IPS-20b (cell line): ENCODE results near the gene UQCRQ.
A peak's percentile ranks its signal among the peaks of the same experiment; 100 is the strongest.

Experiments
- H3K27ac ChIP-seq: one replicate; pipeline ENCODE4 v1.5.1; 2013; ENCODE audit warnings: low read length
- H3K27me3 ChIP-seq: 2 replicates; pipeline ENCODE4 v1.6.1; 2013; ENCODE audit warnings: mild to moderate bottlenecking, low read length, inconsistent platforms; ENCODE audit not compliant: insufficient read depth
- H3K36me3 ChIP-seq: 2 replicates; pipeline ENCODE4 v1.6.1; 2013; ENCODE audit warnings: low read depth, mild to moderate bottlenecking, inconsistent platforms, low read length, moderate library complexity; ENCODE audit not compliant: insufficient read depth
- H3K4me1 ChIP-seq: 2 replicates; pipeline ENCODE4 v1.6.1; 2013; ENCODE audit warnings: mild to moderate bottlenecking, control low read depth, inconsistent platforms, low read length, moderate library complexity; ENCODE audit not compliant: insufficient read depth
- H3K4me3 ChIP-seq: 2 replicates; pipeline ENCODE4 v1.5.1; 2013; ENCODE audit warnings: mild to moderate bottlenecking, low read length, inconsistent platforms
- H3K9ac ChIP-seq: 2 replicates; pipeline ENCODE4 v1.6.1; 2013; ENCODE audit warnings: low read depth, mild to moderate bottlenecking, inconsistent platforms, low read length, moderate library complexity
- H3K9me3 ChIP-seq: 2 replicates; pipeline ENCODE4 v1.6.1; 2013; ENCODE audit warnings: mild to moderate bottlenecking, low read depth, low read length, inconsistent platforms; ENCODE audit not compliant: insufficient read depth

The UQCRQ gene

DNA sequence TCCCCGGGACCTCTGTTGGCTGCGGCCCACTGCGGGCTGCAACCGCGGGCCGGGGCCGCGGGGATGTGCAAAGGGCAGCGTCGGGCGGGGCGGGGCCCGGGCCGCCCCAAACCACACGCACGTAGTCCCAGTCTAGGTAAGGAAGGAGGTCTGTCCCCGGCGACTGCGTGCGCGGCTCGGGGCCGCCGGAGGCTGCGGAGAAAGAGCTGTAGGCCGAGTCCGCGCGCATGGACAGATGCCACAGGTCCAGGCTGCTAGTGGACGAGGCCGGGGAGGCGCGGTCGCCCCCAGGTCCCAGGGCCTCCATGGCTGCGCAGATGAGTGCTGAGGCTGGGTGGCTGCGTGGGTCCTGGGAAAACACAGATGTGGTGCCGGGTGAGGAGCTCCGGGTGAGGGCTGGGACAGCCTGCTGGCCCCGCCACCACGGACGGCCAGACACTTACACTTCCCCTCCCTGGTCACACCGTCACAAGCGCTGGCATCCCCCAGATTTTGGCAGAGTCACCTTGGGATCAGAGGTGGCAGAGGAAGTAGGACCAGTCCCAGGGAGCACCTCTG, 40.5 kb upstream of the UQCRQ start:
- no peak overlapping the region for H3K27ac ChIP-seq
- no peaks in the 10 kb centered on the region for H3K9me3 ChIP-seq
- H3K27me3 ChIP-seq, result peaks cover 86% of the 10 kb centered on the region
- peaks cover 6% of the 10 kb centered on the region for H3K4me1 ChIP-seq
- no peaks in the 10 kb centered on the region for H3K36me3 ChIP-seq
- peak overlapping the region; percentile 60; the same call in 1 of the 2 replicates for H3K4me3 ChIP-seq
- H3K9ac ChIP-seq, result peak overlapping the region; percentile 5; the same call in 1 of the 2 replicates

DNA sequence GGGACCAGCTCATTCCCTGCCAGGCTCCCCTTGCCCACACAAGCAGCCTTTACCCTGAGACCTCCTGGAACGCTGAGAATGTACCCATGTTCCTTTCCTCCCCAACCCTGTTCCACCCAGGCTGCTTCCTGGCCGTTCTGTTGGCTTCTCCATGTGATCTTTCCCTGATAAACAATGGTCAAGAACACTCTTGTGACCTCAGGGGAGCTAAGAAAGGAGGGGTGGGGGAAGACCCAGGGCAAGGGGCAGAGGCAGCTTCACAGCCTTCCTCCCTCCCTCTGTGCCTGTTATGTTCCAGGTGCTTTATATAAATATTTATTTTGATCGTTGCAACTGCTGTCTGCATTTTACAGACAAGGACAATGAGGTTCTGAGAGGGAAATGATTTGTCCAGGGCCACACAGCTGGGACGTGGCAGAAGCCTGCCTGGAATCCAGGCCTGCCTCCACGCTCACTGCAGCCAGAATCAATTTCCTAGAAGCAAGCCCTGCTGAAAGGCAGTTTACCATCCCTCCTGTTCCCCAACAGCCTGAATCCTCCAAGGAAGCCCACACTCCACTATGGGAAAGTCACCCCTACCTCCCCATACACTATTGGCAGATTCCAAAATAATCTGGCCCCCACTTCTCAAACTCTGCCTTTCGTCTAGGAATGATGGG, 39.9 kb upstream of the UQCRQ start:
- peaks cover 88% of the 10 kb centered on the region for H3K27me3 ChIP-seq
- peak overlapping the region; percentile 60; the same call in 1 of the 2 replicates for H3K4me3 ChIP-seq
- no peaks in the 10 kb centered on the region for H3K36me3 ChIP-seq
- H3K4me1 ChIP-seq, result peaks cover 6% of the 10 kb centered on the region
- no peak overlapping the region for H3K9ac ChIP-seq
- no peak overlapping the region for H3K27ac ChIP-seq
- no peaks in the 10 kb centered on the region for H3K9me3 ChIP-seq

DNA sequence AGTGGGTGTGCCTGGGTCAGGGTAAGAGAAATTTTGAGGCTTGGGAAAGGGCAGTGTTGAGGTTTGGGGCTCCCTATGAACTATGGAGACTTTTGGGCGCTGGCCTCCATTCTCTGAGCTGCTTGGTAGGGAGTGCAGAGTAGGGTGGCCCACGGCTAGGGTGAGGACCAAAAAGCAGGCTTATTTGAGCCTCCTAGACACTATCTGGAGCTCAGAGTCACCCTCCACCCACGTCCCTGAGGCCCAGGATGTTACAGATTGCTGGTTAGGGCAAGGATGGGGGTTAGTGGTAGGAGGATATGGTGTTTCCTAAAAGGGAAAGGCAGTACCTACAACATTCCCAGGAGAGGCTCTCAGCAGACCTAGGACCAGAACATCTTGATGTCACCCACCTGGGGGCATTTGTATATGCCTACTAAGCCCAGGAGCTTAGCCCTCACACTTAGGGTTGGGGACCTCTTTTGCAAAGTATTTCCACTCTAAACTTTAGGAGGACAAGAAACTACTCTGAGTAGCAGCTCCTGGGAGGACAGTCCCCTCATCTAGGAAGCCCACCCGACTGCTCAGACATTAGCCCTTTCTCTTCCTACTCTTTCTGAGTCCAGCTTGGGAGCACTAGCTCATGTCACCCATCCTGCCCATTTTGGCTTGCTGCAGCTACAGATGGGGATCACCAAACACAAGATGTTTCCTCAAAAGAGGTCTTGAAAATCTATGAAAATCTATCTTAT, 38.3 kb upstream of the UQCRQ start:
- Histone ChIP-seq H3K9ac (no peak overlapping the region), H3K27me3 (peaks cover 97% of the 10 kb centered on the region)

DNA sequence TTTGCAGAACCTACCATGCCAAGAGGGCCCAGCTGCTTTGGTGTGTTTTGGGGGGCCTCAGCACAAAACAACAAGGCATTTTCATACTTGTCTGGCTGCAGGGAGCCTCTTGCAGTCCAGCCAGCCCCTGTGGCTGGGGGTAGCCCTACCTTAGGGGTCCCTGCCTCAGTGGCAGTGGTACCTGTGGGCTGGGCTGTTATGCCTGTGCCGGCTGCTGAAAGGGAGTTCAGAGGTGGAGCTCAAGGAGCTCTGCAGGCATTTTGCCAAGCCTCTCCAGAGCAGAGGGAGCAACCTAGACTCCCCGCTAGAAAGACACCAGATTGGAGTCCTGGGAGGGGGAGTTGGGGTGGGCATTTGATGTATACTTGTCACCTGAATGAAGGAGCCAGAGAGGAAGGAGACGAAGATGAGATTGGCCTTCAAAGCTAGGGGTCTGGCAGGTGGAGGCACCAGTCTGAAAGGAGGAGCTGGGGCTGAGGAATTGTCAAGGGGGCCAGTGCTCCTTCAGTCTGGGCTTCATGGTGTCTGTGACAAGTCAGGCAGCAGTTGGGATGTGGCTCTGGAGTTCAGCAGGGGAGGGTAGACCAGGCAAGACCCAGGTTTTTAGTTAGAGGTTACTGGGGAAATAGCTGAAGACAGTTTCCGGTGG, 37.5 kb upstream of the UQCRQ start:
- peaks cover 99% of the 10 kb centered on the region for H3K27me3 ChIP-seq
- no peaks in the 10 kb centered on the region for H3K36me3 ChIP-seq
- H3K4me3 ChIP-seq, result no peak overlapping the region
- no peak overlapping the region for H3K9ac ChIP-seq
- H3K9me3 ChIP-seq, result no peaks in the 10 kb centered on the region
- H3K4me1 ChIP-seq, result peaks cover 3% of the 10 kb centered on the region
- no peak overlapping the region for H3K27ac ChIP-seq

More for the DNA sequence above, 38.3 kb upstream of the UQCRQ start:
- no peaks in the 10 kb centered on the region for H3K9me3 ChIP-seq
- no peak overlapping the region for H3K27ac ChIP-seq
- no peaks in the 10 kb centered on the region for H3K36me3 ChIP-seq
- H3K4me3 ChIP-seq, result no peak overlapping the region
- H3K4me1 ChIP-seq, result peaks cover 6% of the 10 kb centered on the region

DNA sequence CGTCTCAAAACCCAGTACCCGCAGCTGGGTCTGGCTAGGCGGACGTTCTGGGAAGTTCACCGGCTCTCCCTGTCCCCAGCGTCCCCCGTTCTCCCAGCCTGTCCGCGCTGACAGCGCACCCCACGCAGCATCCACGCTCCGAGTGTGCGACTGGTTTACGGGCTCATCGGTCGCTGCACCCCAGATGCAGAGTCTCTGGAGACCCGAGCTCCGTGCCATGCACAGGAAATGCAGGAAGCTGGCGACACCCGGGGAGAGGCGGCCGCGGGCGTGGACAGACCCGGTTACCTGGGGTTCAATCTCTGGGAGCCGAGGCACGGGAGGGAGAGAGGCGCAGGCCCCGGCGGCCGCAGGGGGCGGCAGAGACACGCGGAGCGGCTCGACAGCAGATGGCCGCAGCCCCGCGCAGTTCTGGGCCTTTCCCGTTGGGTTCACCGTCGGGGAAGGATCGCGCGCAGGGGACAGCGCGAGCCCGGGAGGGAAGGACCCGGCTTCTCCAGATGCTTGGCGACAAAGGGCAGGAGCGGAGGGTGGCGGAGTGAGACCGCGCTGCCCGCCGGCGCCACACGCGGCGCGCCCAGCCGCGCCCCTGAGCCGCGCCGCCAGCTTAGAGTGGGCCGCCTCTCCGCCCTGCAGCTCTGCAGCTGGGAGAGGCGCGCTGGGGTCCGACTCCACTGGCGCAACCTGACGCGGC, 36.6 kb upstream of the UQCRQ start:
- Histone ChIP-seq H3K27ac (no peak overlapping the region), H3K4me1 (peaks cover 3% of the 10 kb centered on the region), H3K9ac (no peak overlapping the region), H3K36me3 (no peaks in the 10 kb centered on the region), H3K9me3 (no peaks in the 10 kb centered on the region), H3K4me3 (peak overlapping the region; percentile 68), H3K27me3 (peaks cover 90% of the 10 kb centered on the region)

DNA sequence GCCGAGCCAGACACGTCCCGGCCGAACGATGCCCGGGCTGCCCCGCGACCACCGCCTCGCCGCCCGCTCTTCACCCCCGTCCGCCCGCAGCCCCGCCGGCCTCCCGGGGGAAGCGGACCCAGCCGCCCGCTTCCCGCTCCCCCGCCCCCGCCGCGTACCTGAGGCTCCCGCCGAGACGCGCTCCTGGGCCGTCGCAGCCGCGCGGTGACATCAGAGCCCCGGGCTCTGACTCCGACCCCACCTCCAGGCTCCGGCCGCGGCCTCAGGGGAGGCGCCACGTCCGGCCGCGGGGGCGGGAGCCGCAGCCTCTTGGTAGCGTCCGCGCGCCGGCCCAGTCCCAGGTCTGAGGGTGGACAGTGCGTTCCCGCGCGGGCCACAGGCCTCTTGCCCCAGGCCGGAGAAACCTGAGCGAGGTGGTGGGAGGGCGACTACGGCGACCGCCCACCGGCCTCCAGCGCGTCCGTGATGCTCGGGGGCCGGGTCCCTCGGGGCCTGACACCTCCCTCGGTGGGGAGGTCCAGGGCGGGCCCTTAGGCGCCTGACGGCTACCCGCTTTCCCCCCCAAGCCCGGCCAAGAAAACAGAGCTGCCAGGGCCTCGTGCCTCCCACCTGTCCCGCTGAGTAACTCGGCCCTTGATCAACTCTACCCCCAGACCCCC, 35.9 kb upstream of the UQCRQ start, which contains the start of gene SHROOM1:
Gene SHROOM1 (minus strand): TSS at position 212 of the 659 bp plus-strand sequence. CDS start 4,507 bp downstream, outside the sequence.
- Histone ChIP-seq H3K9me3 (no peaks in the 10 kb centered on the region), H3K36me3 (no peaks in the 10 kb centered on the region), H3K9ac (no peak within 1 kb of the TSS), H3K27me3 (peaks cover 84% of the 10 kb centered on the region), H3K27ac (no peak within 1 kb of the TSS), H3K4me1 (peaks cover 3% of the 10 kb centered on the region), H3K4me3 (peak within 1 kb of the TSS; percentile 68)

DNA sequence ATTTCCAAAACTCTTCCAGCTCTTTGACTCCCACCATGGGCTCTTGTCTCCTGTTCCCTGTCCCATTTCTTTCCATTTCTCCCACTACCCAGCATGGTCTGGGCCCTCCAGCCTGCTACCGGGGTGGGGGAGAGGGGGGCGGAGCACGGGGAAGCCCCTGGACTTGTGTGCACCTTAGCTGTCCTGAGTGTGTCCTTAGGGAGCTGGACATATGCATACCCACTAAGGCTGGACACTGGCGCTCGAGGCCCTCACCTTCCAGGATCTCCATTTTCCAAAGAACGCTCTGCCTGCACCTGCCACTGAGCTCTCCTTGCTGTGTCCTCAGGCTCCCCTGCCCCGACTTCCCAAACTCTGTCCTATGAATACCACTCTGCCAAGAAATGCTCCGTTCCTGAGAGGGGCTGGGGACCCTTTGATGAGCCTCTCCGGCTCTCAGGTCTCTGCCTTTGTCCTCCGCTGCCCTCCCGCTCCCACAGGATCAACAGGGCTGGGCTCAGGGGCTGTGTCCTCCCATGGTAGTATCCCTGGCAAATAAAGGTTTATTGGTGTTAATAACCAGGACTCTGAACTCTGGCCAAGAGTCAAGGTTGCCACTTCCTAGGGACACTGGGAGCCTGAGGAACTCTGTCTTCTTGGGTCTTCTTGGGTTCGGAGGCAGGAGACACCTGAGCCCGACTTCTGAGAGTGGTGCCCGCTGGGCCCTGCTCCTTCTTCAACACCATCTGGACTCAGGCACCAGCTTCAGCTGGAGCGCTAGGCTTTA, 35.2 kb upstream of the UQCRQ start:
- no peak overlapping the region for H3K9ac ChIP-seq
- H3K36me3 ChIP-seq, result no peaks in the 10 kb centered on the region
- H3K9me3 ChIP-seq, result no peaks in the 10 kb centered on the region
- no peak overlapping the region for H3K27ac ChIP-seq
- H3K4me3 ChIP-seq, result peak overlapping the region; percentile 68
- peaks cover 76% of the 10 kb centered on the region for H3K27me3 ChIP-seq
- peaks cover 2% of the 10 kb centered on the region for H3K4me1 ChIP-seq

DNA sequence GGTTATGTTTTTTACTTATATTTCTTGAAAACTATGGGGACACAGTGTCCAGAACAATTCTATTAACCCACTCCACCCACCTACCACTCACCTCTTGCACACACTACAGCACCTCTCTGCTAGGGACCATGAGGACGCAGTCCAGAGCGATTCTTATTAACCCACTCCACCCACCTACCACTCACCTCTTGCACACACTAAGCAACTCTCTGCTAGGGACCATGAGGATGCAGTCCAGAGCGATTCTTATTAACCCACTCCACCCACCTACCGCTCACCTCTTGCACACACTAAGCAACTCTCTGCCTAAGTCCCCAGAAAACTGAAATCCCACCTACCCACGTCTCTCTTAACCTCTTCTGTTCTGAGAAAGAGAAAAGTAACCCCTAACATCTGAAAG, 33.8 kb upstream of the UQCRQ start:
- H3K27me3 ChIP-seq, result peaks cover 63% of the 10 kb centered on the region
- H3K27ac ChIP-seq, result no peak overlapping the region
- no peaks in the 10 kb centered on the region for H3K4me1 ChIP-seq
- H3K36me3 ChIP-seq, result no peaks in the 10 kb centered on the region
- H3K4me3 ChIP-seq, result no peak overlapping the region
- H3K9me3 ChIP-seq, result no peaks in the 10 kb centered on the region
- H3K9ac ChIP-seq, result no peak overlapping the region

DNA sequence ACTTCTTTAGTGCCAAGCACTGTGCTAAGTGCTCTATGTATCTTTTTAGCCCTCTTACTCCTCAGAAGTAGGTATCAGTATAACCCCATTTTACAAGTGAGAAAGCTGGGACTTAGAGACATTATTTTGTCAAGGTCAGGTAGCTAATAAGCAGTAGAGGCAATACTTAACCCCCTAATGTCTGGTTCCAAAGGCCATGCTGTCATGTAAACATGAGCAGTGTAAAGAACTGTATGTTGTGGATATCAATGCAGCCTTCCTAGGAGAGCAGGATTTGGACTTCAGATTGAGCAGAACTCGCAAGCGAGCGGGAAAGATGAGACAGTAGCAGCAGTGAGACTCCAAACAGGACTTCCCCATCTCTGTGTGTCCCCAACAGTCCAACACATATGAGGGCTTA, 32.4 kb upstream of the UQCRQ start:
- Histone ChIP-seq H3K27me3 (peaks cover 49% of the 10 kb centered on the region), H3K4me1 (no peaks in the 10 kb centered on the region), H3K9ac (no peak overlapping the region), H3K27ac (no peak overlapping the region), H3K36me3 (no peaks in the 10 kb centered on the region), H3K9me3 (no peaks in the 10 kb centered on the region), H3K4me3 (no peak overlapping the region)

DNA sequence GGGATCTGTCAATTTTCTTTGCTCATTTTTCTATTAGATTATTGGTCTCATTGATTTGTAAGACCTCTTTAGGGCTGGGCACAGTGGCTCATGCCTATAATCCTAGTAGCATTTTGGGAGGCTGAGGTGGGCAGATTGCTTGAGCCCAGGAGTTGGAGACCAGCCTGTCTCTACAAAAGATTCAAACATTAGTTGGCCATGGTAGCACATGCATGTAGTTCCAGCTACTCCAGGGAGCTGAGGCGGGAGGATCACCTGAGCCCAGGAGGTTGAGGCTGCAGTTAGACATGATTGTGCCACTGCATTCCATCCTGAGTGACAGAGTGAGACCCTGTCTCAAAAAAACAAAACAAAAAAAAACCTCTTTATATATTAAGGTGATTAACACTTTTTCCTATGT, 29.6 kb upstream of the UQCRQ start:
- Histone ChIP-seq H3K9ac (no peak overlapping the region), H3K36me3 (no peaks in the 10 kb centered on the region), H3K9me3 (no peaks in the 10 kb centered on the region), H3K4me1 (no peaks in the 10 kb centered on the region), H3K27ac (no peak overlapping the region), H3K27me3 (peaks cover 21% of the 10 kb centered on the region), H3K4me3 (no peak overlapping the region)
